Stimulated activated CD4-positive, alpha-beta T cell treated with anti-CD3 and anti-CD28 coated beads, Interleukin-2, amount 100 ng/mL, for 4 hours (primary cell): ENCODE data around the gene CPE.
"Not testable (repeated sequence)": the region's sequence is repeated elsewhere in the genome, so short reads cannot be mapped to it uniquely, and the experiment has no call there.

ENCODE experiments used
- DNase-seq: peaks from one replicate; pipeline ENCODE4 v3.0.0-alpha.2; 2020; ENCODE audit warnings: low read depth

CPE gene

DNA sequence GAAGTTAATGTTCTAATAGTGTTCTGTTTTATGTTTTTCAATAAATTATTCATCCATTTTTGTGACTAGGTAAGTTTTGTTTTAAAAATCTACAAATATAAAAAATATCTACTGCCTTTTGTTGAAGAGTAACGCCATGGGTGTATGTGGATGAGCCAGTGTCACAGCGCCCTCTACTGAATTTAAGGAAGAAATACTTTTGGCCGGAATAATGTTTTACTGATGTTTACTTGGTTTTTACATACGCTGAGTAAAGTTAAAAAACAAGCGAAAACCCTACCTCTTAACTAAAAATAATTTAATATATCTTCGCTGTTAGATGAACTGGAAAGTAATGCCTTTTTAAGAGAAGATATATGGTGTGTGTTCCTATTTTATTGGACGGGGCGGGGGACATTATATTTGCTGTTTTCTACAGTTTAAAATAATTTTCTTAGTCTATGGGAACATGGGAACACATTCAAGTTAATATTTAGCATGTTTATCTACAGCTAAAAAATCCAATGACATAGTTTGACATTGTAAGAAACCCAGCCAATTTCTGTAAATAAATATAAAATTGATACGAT is 86.1 kb downstream of the CPE start:
- no peak for DNase-seq

DNA sequence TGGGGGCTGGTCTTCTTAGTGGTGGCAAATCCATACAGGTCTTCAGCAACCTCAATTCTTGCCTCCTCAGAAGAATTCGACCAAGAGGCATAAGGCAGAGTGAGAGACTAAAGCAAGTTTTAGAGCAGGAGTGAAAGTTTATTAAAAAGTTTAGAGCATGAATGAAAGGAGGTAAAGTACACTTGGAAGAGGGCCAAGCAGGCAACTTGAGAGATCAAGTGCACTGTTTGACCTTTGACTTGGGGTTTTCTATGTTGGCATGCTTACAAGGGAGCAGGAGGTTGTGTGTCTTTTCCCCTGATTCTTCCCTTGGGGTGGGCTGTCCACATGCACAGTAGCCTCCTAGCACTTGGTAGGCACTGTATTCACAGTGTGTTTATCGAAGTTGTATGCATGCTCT is 91.2 kb downstream of the CPE start:
- DNase-seq: no peak

DNA sequence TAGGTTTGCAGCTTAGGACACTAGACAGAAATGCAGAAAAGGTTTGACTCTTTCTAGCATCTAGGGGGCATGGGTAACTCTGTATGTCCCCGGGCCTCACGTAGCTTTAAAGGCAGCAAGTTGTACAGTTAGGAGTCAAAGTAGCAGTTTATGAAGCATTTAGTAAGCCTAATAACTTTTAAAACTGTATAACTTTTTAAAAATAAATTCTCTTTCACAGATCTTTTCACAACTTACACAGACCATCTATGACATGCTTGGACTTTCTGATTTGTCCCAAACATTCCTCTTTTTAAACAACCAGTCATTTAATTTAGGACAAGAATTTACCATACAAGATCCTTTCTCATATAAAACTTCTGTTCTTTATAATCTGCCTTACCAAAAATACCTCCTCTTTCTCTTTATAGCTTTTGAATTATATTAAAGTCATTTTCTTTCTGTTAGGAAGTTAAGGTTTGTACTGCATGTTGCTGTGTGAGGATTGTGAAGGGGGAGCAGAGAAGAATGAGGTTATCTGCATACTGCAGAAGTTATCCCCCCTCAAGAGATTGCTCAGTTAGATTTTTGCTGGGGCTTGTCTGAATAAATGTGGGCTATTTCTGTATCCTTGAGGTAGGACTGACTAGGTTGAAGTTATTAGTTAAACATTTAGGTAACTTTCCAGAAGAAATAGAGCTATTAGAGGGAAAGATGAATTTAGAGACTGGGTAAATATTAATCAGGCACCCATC is 94.3 kb downstream of the CPE start:
- DNase-seq: no peak

DNA sequence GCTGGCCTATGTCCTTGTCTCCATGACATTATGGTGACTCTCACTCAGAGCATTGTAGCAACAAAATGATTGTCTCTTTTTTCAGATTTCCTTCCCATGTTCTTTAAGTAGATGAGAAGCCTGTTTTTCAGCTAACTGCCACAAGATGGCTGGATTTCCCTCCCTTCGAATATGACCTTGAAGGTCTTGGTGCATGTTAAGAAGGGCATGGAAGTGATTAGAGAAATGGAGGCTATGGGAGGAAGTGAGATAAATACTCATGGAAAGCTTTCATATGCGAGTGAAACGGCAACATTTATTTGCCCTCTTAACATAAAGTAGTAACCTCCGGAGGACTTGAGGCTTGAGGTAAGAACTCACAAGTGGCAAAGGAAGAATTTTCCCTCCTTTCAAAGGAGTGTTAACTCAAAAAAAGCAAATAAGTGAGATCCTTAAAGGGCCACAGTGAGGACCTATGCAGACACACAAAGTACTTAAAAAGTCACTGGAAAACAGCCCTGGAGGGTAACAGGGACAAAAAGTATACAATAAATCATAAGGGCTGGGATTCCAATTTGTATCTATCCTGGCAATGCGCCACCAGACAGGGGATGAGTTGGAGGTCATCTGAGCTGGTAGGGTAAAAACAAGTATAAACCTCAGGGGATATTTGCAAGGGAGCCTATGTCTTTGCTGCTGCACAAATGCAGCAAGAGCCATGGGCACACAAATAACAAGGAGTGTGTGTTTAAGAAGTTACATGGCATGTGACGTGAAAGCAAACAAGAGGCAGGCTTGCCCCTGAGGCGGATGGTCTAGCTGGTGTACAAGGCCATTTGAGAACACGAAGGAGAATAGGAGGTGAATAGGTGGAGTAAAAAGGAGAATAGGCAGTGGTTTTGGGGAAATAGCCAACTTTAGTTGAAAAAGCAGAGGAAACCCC is 96.2 kb downstream of the CPE start:
- DNase-seq: no peak

DNA sequence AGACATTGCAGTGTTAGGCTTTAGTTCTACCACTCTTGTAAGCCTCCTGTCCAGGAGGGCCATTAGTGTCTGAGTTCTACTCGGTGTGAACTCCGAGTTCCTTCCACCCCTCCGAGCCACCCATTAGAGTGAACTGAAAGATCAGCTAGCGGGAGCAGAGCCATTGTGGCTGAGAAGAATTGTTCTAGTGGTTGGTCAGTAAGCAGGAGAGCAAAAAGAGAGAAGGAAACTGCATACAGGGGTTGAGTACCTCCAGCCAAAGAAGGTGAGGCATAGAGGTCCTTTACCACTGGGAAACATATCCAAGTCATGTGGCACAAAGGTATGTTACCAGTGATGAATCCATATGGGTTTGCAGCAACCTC is 96.9 kb downstream of the CPE start:
- DNase-seq: no peak

DNA sequence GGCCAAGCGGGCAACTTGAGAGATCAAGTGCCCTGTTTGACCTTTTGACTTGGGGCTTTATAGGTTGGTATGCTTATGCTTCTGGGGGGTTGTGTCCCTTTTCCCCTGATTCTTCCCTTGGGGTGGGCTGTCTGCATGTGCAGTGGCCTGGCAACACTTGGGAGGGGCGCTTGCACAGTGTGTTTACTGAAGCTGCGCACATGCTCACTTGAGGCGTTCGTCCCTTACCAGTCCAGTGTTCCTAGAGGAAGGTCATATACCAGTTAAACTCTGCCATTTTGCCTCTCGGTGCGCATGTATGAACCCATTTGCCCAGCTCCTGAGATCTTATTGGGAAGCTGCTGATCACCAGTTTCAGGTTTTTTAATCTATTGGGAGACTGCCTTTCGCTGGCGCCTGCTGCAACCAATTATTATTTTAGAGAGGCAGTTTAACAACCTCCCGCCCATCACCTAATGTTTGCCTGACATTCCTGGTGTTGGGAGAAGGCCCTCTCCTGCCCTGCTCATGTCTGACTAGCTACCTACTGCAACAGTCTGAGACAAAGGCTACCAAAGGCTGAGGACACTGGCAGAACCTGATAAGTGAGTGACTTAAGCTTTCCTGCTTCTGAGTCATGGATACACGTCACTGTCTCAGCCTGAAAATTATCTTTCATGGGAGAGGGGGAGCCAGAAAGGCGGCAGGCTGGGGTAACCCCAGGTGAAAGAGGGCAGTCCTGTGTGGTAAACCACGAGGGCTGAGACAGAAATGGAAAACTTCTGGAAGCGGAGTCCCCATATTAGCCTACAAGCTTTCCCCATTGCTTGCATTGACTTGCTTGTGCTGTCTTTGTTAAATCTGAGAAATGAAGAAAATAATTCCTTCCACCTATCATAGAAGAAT is 97.6 kb downstream of the CPE start:
- no peak for DNase-seq

DNA sequence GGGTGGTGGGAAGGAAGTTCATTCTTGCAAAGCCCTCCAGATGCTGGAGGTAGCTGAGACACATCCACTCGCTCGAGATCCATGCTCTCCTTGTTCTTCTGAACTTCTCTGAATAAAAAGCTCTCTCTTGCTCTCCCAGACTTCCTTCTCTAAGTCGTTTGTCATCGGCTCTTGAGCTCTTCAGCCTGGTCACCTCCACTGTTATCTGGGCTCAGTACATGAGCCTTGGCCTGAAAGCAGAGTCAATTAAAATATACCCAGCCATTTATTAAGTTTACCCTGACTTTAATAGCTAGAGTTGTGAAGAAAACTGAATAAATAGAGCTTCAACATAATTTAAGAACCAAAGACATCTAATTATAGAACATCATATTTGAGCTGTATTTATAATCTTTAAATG is 99.0 kb downstream of the CPE start:
- DNase-seq: no peak

DNA sequence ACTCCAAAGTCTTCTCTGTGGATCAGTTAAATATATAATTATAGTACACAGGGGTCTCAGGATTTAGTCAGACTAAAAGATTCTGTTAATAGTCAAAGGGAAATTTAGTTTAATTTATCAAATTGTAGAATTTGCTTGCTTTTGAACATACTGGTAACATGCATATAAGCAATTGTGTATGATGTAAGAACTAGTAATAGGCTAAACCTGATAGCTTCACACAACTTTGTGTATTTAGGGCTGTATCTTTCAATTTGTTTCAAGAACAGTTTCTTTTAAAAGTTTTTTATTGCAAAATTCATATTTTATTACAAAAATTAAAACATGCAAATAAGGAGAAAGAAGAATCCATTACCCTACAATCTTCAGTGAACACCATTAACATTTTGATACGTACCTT is 99.5 kb downstream of the CPE start:
- DNase-seq: no peak

DNA sequence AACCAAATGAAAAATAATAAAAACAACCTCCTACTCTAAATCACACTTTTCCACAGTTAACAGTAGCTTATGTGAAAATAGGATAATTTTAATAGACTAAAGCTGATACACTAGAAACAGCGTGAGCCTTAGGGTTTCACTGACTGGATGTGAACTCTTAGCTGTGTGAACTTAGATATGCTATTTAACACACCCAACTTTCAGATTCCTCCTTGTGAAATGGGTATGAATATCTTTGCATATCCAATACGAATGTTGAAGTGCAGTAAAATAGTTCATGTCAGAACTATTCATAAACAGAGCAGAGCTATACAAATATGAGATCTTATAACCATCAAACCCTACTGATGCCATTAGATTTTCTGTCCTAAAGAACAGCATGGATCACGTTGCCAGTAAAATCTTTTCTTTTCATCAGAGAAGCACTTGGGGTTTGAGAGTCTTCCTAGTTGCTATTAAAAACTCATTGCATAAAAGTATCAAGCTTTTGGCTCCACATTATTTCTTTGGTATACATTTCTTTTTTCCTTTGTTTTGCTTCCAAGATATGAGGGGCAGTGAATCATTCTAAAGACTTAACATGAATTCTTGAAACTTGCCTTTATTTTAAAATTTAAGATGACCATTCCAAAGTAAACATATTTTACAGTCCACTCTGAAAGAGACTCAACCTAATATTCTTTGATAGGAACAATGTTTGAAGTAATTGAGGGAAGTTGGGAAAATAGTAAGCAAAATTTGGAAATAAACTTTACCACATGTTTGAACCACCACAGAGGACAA is 102.4 kb downstream of the CPE start:
- DNase-seq: no peak

DNA sequence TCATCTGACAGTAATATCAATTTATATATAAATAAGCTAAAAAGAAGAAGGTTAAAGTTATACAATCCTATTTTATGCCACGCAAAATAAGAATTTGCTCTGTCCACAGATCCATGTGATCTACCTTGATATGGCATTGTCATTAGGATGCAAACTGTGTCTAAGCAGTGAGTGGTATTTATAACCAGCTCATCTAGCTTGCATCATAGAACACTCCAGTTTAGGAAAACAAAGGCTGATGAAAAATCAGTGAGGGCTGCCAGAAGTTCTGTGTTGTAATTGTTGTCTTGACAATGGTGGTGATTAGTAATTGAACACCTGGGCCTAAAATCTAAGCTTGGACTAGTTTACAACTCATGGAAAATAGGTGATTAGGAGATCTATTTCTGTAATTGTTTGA is 111.0 kb downstream of the CPE start:
- no peak for DNase-seq

DNA sequence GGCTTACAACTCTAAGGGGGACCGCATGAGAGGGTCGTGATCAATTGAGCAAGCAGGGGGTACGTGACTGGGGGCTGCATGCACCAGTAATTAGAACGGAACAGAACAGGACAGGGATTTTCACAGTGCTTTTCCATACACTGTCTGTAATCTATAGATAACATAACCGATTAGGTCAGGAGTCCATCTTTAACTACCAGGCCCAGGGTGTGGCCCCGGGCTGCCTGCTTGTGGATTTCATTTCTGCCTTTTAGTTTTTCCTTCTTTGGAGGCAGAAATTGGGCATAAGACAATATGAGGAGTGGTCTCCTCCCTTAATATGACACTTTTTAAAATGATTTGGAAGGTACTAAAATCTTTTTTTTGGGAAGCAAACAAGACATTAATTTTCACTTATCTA is 113.8 kb downstream of the CPE start:
- DNase-seq: not testable (repeated sequence)

DNA sequence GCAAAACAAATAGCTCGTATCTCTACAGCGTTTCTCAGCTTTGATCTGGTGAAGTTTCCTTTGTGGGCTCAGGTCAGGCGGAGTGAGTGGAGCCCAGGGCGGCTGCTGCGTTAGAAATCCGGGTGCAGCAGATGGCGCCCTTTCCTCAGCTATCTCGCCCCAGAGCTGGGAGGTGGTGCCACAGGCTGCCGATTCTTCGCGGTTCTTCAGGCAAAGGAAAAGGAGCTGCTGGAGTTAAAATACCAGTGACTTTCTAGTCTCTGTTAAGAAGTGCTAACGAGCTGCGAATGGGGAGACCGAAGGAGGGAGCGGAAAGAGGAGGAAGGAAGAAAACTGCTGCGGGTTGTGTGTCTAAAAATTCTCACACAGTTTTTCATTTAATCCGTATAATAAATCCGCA is 114.6 kb downstream of the CPE start:
- peak; percentile 41 for DNase-seq

DNA sequence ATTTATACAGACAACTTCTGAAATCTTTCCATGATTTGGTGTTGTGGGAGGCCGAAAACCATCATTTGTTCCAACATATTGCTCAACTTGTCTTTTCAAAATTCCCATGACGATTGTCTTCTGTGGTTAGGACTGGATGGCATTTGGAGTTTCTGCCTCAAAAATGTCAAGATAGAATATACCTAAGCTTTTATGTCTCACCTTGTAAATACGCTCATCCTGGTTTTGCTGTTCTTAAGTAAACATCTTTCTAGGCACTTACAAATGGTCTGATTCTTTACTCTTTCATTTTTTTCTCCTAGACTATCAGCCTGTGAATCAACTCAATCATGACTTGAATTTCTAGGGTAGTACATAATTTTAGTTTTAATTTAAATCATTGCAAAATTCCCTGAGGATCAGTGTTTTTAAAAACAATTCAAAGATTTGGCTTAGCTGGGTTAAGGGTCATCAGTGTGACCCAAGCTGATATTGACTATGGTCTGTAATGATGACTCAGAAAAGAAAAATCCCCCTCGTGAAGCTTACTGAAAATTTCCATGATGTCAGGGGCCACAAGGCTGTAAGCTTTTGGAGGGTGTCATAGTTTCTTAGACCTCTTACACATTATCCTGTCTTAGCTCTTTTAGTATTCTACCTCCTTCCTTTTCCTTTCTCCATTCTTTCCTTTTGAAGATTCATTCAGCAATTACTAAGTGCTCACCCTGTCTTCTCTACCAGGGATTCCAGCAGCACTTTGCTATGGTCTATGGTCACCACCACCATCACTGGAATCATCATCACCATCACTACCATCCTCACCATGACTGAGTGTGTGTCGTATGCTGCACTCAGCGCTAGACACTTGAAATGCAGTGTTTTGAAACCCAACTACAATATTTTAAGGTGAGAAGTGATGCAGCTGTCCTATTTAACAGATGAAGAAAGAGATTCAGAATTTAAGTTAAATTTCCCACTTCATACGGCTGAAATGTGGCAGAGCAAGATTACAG is 124.4 kb downstream of the CPE start:
- DNase-seq: no peak

DNA sequence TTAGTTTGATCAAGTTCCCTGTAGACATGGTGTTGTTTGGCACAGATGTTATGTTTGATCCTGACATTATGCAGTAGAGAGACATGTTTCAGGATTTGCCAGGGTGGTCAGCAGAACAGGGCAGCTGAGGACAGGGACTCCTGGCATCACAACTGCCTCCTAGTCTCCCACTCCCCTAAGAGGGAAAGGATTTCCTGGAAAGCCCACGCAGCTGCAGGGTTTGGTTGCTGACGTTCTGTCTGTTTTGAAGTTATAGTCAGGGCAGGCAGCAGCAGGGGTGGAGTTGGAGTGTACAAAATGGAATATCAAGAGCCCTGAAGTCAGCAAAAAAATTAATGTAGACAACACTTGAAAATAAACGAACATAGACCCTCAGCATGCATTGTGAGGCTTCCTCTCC is 125.4 kb downstream of the CPE start:
- DNase-seq: no peak

DNA sequence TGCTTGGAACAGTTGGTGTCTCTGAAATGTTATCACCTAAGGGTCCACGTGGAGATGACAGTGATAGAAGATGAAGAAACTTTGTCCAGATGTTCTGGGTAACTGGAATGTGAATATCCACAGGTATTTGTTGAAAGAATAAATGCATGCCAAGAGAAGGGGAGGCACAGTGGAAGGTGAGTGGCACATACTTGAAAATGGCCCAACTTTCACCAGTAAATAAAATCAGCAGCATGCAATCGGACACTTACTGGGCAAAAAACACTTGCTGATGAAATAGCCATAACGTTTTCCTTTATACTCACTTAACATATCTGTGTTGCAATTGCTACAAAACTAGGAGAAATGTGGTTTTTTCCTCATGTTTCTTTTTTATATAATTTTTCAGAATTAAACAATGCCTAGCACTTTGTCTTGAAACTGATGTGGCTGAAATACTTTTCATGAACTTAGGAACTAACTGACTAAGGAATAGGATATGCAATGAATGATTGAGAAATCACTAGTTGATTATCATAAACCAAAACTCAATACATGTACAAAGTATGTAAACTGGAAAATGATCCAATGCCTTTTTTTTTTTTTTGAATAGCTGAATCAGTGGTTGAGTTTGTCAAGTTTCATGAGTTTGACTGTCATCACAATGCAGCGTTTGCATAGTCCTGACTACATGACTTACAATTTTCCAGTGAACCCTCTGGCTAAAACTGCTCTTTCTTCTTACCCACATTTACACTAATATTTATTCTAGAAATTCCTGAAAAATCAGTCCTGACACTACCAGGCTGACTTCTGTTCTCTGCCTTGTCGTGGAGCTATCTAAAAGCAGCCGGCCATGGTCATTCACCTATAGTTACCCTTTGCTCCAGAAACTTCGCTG is 127.4 kb downstream of the CPE start:
- no peak for DNase-seq

DNA sequence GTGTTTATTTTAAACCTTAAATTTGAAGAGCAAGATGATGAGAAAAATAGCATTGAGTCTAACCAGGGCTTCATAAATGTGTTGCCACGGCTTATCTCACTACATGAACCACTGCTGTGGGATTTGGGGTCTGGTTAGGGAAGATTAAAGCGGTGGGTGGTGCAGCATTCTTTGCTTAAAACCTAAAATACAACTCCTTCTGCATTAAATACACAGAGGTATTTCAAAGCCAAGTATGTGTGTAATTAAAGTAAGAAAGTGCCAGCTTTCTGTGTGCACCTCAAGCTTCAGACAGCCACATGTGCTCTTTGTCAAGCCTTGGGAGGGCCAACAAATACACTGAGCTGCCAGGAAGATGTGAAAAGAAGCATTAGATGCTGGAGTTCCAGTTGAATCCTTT is 128.0 kb downstream of the CPE start:
- DNase-seq: no peak

DNA sequence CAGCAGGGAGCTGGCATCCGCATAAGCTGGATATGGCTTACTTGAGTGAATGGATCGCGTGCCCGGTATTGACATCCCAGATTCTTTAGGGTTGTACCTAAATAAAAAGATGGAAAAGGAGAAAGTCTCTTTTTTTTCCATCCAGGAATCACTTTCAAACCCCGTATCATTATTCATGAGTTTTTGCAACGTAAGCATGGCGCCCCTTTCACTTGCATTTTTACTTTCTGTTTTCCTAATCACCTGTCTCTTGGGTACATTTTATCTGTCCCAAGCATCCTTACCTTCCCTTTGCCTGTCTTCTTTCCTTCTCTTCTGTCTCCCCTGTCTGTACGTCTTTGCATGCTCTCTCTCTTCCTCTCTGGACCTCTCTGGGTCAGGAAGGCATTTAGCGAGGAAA is 128.6 kb downstream of the CPE start:
- DNase-seq: no peak

DNA sequence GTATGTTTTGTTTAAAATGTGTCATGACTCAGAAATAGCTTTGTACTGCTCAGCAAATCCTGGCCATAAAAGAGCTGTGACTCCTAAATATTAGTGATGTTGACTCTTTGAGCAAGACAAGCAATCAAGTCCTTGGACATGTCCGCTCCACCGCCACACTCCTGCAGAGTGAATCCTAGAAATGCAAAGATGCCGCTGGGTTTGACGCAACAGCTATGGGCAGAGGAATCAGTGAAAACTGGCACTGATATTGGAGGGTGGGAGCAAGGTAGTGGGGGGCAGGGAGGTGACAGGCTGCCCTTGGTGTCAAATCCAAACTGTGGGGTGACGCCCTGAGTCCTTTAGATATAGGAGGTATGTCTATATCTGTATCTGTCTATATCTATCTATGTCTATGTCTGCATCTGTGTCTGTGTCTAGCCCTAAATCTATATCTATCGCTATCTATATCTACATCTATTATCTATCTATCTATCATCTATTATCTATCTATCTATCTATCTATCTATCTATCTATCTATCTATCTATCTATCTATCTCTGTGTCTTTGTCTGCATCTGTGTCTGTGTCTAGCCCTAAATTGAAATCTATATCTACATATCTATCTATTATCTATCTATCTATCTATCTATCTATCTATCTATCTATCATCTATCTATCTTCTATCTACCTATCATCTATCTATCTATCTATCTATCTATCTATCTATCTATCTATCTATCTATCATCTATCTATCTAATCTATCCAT is 129.7 kb downstream of the CPE start:
- DNase-seq: no peak
